Measurements from ENCODE around the gene CHDH.

CHDH gene

DNA sequence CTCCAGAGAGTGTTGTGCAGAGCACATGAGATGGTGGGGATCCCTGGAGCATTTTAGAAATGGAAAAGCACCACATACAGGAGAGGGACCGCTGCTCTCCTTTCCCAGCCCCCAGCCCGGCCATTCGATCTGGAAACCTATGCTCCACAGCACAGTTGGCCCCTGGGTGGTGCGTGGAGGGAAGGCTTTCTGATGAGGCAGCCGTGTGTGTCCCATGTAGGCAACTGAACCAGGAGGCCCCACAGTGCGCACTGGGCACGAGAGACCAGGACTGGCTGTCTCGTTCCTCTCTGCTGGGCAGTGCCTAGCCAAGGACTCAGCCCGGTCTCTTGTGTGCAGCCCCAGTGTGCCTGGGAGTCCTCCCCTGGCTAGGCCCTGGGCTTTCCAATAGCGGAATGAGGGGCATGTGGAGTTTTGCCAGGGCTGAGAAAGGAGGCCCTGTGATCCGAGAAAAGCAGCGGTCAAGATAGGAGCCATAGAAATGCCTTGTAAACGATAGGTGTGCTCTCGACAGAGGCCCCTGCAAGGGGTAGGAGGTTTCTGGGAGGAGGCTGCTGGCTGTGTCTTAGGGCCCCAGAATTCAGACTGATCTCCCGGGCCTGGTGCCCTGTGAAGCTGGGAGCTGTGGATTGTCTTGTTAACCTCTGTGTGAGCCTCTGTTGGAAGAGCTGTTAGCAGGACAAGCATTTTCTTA lies 39.0 kb downstream of the CHDH start:
- DNase-seq = no peak

DNA sequence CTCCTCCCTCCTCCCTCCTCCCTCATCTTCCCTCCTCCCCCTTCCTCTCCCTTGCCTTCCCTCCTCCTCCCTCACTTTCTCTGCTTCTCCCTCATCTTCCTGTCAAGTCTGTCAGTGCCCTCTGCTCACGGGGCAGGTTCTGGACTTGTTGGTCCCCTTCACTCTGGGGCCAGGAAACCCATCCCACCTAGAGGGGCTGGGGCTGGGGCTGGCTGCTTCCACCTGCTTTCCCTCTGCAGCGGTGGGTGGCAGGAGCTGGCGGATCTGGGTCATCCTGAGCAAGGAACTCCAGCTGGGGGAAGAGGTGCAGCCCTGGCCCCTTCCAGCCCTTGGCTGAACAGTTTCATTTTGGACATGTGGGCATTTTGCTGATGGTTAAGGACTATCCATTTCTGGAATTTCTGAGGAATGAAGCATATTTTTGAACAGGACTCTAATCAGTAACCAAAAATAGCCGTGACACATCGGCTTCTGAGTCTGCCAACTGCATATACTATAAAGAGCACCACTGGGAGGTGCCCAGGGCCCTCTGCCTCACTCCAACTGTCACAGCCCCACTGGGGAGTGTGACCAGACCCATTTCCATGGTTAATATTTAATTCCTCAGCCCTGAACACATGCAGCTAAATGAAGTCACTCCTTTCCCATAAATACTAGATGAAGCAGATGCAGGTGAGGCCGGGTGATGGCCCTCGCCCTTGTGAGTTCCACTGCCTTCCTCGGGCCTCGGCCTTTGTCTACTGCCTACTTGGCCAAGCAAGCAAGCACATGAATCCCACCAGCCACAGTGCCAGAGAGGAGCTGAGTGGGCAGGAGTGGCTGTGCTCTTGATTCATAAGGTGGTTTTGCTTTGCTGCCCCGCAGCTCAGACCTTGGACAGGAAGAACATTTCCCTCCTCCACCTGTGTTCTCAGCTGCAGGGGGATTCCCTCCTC lies 39.8 kb downstream of the CHDH start:
- DNase-seq = no peak

DNA sequence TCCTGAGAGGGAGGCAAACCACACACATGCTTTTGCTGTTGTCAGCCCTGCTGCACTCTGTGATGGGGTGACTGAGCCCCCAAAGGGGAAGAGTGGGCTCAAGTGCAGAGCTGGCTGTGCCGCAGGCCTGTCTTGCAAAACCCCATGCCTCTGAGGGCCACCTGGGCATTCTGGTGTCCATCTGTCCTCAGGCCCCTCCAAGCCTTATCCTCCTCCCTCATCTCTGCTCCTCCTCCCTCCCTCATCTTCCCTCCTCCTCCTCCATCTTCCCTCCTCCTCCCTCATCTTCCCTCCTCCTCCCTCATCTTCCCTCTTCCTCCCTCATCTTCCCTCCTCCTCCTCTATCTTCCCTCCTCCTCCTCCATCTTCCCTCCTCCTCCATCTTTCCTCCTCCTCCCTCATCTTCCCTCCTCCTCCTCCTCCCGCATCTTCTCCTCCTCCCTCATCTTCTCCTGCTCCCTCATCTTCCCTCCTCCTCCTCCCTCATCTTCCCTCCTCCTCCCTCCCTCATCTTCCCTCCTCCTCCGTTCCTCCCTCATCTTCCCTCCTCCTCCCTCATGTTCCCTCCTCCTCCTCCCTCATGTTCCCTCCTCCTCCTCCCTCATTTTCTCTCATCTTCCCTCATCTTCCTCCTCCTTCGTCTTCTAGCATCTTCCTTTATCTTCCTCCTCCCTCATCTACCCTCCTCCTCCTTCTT lies 40.6 kb downstream of the CHDH start:
- no peak for DNase-seq

DNA sequence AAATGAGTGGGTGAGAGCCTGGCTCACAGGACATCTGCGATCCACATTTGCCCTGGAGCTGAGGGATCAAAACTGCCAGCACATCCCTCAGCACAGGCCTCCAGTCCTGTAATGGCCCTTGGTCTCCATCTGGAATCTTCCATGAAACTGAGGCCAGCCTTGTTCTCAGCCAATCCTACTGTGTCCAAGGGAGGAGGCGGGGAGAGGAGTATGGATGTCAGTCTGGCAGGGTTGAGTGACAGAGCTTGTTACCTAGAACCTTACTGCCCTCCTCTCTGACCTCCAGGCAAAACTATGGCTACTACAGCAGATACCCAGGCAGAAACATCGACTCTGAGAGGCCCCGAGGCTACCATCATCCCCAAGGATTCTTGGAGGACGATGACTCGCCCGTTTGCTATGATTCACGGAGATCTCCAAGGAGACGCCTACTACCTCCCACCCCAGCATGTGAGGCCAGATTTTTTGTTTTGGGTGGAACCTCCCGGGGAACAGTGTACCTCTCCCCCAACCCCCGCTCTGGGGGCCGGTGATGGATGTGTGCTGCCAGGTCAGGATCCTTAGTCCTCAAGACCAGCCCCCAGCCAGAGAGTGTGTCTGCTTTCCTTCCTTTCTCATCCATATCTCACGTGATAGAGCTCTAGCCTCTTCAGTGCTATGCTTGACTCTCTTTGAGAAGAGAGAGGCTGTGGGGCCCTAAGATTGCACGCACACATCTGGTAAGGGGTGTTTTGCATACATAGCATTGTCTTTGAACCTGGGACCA lies 41.3 kb downstream of the CHDH start:
- DNase-seq = no peak

DNA sequence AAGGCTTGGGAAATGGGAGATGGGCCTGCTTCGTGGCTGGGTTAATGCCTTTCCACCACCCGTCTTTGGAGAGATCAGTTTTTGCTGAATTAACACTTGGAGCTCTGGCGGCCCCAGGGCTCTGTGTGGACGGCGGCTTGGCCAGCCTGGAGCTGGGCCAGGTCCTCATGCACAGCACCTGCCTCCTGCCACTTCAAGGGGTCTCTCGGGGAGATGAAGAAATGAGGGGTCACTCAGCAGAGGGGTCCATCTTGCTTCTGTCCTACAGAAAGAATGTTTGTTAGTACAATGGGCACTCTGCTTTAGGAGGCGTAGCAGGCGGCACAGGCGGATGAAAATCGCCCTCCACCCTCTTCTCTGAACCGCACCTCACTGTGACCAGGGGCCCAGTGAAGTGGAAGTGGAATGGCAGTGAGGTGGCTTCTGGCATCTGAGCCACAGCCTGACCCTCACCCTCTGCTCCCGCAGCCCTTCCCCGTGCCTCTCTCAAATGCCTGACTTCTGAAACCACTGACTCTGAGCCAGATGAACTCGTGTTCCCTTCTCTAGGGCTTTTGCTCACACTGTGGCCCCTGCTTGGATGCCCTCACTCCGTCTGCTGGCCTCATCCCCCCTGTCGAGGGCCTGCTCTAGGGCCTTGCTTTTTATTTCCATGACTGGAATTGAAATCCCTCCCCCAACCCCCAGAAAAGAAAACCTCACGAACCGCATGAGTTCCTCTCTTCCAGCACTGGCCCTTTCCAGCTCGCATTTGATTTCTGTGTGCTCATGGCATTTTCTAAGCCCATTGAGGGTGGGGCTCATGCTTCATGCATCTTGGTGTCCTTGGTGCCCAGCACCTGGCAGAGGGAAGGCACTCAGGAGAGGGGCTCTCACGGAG lies 42.2 kb downstream of the CHDH start:
- DNase-seq = no peak

DNA sequence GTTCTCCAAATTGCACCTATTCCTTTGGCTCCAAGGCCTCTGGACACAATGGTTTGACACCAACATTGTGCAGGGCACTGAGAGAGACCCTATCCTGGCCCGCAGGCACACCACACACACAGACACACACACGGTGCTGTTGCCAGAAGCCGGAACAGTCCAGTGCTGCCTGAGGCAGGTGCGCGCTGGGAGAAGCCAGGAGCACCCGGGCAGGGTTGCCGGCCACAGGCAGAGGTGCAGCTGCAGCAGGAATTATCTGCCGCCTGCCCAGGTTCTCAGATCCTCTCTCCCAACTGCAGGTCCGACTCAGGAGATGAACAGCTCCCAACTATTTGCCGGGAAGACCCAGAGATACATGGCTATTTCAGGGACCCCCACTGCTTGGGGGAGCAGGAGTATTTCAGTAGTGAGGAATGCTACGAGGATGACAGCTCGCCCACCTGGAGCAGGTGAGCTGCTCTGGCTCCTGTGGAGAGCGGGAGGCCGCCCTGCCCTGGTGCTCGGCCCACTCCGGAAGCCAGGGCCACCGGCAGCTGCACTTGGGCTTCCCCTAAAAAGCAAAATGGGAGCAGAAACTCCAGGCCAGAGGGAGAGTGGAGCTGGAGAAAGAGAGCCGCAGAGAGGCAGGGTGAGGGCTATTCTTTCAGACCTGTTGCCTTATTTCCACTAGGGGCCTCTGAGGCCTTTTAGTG lies 42.9 kb downstream of the CHDH start:
- no peak for DNase-seq

DNA sequence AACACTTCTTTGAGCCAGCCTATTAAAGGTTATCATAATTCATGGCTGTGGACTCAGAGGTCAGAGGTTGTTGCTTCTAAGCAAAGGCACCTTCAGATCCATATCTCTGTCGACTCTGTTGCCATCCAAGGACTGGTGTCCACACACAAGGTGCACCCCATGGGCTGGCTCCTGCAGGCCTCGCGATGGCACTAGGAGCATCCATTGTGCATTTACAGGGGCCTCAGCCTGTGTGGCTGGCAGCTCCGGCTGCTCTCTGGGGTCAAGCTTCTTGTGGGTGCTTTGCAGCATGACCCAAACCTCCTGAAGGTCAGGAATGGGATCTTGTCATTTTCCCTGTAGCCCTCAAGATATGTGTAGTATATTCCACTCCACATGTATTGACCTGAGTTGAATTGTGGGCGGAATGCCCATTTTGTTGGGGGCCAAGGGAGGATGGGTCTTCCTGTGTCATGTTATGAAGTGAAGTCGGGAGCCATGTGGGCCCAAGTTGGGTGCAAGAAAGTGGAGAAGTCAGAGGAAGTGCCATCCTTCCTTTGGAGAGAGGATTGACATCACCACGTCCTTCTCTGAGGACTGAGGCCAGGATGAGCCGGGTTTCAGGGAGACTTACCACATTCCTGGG lies 43.9 kb downstream of the CHDH start:
- DNase-seq = no peak

DNA sequence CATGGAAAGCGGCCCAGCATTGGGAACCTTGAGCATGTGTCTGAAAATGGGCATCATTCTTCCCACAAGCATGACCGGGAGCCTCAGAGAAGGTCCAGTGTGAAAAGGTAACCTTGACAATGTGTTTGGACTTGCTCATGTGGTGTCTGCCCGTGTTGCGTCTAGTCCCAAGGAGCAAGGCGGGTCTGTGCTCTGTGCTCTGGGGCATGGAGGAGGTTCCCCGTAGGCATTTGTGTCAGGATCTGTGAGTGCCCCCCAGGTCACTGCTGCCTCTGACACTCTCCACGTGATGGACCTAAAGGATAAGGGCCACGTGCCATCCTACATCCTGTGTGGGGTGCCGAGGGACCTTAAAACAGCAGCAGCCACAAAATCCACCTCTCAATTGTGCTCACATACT lies 44.9 kb downstream of the CHDH start:
- DNase-seq = no peak

DNA sequence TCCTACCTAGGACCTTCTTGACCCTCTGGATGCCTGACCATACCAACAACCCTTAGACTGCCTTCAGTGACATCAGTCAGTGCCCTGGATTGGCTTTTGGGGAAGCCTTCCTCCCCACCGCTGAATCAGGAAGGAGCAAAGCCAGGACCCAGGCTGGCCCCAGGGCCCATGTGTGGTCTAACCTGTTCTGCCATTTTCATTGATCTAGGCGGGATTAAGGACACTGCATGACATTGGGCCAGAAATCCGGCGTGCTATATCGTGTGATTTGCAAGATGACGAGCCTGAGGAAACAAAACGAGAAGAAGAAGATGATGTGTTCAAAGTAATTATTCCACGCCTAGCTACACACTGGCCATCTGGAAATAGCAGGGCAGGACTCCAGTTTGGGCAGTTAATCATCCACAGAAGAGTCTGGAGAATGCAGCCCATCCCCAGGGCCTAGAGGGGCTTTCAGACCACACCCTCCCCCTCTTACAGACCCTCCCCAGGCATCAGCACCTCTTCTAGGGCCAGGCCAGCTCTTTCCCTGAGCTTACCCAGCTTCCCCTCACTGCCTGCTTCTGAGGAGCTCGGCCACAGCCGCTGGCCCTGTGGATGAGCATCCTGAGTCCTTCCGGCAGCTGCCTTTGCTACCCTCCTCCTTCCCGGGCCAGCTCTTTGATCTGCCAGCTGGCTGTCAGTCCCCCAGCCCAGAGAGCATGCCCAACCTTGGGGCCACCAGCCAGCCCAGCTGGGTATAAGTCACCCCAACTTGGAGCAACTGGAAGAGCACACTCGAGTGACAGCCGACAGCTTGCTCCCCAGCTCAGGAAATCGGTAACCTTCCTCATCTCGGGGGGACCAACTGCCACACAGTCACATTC lies 45.9 kb downstream of the CHDH start:
- no peak for DNase-seq

DNA sequence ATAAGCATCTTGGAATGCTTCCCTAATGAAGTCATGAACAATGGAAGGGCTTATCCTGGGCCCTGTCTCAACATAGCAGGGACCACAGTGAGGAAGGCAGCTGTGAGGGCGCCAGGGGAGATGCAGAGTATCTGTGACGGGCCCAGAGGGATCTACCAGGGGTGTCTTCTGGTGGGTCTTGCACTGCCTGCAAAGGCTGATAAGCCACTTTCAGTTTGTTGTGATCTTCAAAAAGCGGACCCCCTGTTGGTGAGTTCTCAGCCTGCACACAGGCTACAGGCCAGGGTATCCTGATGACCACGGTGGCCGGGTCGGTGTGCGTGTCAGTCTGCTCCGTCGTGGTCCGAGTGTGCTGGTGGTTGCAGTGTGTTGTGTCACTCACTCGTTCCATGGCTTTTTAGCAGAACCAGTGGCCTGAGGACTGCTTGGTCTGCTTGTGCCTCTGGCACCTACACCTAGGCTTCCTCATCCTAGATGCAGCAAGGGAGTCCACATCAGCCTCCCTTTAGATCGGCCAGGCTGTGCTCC lies 46.8 kb downstream of the CHDH start:
- DNase-seq = no peak

DNA sequence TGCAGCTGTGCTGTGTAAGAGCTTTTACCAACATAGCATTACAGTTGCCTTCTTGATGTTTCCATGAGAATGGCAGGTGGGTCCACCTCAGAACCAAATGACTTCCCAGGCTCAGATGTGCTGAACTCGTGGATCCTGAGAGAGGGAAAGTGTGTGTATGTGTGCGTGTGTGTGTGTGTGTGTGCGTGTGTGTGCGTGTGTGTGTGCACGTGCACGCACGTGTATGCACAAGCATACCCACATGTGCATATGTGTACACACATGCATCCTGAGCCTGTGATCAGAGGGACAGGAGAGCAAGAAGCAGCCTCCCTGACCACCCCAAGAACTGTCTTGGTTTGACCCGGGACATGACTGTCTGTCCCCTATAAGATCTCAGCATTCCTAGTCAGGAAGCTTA lies 48.1 kb downstream of the CHDH start:
- DNase-seq = no peak

DNA sequence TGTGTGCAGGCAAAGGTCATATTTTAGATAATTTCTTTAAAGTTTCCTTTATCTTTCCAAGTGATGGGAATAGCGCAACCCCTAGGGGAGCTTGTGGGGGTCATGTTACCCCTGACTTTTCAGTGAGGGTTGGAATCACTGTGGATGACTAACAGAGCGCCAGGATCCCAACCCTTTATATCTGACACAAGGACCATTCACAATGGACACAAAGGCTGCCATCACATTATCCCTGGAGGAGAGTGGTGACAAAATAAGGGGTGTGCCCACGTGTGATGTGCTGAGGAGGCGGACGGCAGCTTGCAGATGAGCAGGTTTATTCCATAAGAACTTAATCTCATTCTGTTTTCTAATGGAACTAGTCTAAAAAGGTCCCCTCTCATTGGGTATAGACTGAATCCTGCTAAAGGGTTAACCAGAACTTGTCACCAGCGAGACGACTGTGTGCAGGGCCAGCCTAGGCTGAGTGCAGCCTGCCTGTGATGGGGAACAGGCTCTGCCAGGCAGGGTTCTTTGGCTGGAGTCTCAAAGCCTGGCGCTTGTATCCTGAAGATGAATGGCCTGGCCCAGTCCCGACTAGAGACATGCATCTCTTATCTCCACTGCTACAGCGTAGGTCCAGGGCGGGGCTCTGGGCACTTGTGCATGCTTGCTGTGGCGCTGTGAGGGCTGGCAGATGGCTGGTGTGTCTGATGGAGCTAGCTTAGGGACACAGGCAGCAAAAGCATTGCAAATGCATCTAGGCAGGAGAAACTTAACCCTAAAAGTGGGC lies 50.2 kb downstream of the CHDH start:
- DNase-seq = no peak

DNA sequence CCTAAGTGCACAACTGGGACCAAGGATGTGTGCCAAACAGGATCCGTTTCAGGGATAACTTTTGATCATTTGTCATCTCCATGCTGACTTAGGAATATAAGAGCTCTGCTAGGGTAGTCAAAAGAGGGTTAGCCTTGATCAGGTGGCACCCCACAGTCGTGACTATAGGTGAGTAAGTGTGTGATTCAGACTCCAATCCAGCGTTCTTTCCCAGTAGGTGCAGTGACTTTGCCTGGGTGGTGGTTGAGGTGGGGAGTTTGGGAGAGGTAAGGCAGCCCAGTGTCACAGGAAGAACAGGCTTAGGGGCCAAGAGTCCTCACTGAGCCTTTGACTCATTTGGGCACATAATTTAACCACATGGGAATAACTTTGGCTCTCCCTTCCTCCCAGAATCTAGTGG lies 51.0 kb downstream of the CHDH start:
- DNase-seq = no peak

DNA sequence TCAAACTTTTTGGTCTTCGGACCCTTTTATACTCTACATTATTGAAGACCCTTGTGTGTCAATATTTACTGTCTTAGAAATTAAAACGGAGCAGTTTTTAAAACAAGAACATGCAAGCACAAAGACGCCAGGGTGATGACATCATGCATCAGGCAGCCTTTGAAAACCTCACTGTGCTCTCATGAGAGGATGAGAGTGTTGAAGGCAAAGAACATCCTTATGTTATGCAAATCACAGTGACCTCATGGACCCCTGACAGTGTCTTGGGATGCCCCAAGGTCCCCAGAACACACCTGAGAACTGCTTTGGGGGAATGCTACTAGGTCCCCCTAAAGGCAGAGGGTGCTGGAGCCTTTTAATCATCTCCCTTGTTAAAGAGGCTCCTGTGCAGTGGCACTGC lies 51.6 kb downstream of the CHDH start:
- DNase-seq = no peak

DNA sequence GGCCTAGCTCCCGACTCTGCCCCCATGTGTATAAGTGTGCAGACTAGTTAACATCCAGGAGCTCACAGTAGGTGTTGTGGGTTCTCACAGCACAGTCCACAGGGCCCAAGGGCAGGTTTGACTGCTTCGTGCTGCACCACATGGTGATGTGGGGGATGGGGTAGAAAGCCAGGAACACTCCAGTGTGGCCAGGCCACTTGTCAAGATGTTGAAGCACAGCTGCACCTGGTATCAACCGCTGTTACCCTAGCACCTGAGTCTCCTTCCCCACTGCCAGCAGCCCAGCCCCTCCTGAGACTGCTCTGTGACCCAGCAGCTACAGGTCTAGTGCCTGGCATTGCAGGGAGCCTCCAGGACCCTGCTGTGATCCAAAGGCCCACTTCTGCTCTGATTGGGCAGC lies 53.4 kb downstream of the CHDH start:
- DNase-seq = no peak

DNA sequence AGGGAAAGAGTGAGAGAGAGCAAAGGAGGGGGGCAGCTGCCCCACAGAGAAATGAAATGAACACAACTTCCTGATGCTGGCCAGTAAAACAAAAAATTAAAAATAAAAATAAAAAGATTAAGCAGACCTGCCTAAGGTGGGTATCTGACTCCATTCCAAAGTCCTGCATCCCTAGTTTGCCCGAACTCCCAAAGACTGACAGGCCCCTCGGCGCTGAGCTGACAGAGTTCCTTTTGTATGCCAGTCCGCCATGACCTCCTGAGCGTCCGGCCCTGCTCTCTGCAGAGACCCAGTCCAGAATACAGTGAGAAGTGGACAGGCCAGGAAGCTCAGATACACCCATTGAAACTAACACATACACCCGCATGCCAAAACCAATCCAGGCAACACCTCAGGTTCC lies 54.9 kb downstream of the CHDH start:
- no peak for DNase-seq

DNA sequence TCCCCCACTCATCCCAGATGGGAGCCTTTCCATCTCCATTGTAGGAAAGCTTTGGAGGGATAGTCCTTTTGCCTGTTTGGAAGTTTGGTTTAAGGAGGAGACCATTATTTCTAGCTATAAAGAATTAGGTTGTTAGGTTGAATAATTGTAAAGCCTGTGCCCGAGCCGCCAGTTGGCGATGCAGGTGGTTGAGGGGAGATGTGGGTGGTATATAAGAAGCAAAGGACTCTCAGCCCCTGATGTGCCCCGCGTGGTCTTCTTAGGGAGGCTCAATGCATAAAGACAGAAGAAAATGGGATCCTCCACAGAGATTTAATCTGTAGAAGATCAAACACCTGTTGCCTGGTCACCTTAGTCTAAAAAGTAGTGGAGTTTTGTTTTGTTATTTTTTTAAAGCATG lies 55.7 kb downstream of the CHDH start:
- no peak for DNase-seq

DNA sequence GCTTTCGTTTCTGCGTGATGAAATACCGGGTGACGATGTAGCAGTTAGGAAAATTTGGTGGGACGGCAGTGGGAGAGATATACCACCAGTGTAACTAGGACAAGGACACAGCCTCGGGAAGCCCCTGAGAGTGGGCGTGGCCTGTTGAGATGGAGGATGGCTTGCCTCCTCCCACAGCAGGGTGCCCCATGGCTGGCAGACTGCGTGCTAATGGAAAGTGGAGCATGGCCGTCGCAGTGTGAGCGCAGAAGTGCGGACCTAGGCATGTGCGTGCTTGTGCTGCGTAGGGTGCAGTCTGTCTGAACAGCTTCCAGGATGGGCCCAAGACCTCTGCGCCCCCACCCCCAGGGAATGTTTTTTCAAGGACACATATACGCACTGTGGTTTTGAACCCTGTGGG lies 56.8 kb downstream of the CHDH start:
- DNase-seq = no peak

DNA sequence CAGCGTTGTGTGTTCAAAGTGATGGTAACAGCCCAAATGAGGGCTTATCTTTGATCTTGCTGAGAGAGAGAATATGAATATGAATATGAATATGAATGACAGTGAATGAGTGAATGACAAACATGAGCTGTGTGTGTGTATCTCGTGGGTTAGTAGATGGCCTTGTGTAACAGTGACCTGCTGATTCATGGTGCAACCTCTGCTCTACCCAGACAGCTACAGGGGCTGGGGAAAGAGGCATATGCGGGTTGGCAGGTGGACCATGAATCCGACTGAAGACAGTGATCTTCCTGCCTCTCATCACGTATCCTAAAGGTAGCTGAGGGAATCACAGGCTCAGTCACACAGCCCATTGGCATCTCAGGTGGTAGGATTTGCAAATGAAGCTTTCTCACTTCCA lies 58.2 kb downstream of the CHDH start:
- no peak for DNase-seq

Measured in NCI-H446 (cell line).